GM19455 (cell line): ENCODE data around the gene FLT4.

Experiments
- ATAC-seq: cut with Tn5 transposase; IDR thresholded peaks from one replicate; pipeline ENCODE4 v1.9.1; 2021; ENCODE audit not compliant: unreplicated experiment

FLT4 gene

GRCh38 chr5:180609386-180609785 lies 40.0 kb downstream of the FLT4 start:
- ATAC-seq, result no peak

- no peak for ATAC-seq
Measured at GRCh38 chr5:180608572-180609310, 40.7 kb downstream of the FLT4 start.

- no peak for ATAC-seq
Measured at GRCh38 chr5:180607861-180608571, 41.4 kb downstream of the FLT4 start.

DNA sequence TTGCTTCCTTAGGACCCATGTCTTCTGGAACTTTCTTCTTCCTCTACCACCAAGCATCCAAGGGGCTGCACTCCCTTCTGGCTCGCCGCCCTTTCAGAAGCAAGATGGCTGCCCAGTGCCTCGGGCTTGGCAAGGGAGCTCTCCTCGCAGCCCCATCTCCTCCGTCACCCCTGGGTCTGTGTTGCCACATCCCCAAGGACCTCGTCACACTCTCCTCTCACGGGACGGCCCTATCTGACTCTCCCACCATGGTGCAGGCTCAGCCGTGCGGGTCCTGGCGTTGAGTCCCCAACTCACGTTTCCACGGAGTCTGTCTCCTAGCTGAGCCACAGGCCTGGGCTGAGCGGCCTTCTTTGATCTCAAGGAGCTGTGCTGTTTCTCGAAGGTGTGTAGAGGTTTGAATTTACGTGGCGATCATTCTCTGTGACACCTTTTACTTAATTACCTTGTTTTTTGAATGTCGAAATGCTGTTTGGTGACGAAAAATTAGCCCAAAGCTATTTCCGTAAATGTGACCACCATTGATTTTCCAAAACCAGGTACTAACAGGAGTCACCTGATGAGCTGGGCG lies 43.1 kb downstream of the FLT4 start:
- ATAC-seq, result no peak

DNA sequence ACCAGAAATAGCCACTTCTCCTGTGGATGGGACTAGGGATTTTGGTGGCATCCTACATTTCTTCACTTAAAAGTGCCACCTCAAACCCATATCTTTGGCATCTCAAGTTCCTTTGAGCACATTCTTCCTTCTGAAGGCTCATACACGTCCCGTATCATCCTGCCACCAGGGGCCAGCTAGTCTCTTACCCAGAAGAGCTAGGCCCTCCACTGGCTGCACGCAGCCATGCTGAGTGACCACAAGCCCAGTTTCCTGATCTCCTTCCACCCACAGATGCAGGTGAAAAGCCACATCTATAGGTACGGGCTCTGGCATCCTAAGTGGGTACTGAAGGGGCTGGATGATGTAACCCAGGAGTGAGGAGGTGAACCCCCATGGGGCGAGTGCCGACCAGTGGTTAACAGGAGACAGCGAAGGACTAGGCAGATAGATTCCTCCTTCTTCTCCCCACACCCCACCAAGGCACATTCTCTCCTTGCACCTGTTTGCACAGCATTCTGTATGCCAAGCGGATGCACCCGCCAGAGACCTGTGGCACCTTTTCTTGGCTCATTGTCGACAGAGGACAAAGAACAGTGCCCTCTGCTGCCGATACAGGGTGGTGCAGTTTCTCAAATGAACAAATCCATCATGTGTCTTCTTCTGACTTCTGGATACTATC lies 43.7 kb downstream of the FLT4 start:
- no peak for ATAC-seq

DNA sequence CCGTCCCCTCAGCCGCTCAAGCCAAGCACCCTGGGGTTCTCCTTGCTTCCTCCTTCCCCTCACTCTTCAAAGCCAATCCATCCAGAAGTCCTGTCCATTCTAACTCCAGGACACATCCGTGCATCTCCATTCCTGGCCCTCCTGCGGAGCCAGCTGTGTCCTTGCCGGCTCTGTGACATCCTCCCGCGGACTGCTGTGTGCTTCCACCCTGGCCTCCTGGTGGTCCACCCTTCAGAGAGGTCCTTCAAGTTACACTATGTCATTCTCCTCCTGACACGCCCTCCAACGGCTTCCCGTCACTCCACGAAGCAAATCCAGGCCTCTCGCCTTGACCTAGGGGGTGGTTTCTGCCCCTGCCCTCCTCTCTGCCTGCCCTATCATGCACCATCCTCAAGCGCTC lies 45.1 kb downstream of the FLT4 start:
- ATAC-seq, result no peak

- no peak for ATAC-seq
Measured at GRCh38 chr5:180603076-180603594, 46.3 kb downstream of the FLT4 start.

DNA sequence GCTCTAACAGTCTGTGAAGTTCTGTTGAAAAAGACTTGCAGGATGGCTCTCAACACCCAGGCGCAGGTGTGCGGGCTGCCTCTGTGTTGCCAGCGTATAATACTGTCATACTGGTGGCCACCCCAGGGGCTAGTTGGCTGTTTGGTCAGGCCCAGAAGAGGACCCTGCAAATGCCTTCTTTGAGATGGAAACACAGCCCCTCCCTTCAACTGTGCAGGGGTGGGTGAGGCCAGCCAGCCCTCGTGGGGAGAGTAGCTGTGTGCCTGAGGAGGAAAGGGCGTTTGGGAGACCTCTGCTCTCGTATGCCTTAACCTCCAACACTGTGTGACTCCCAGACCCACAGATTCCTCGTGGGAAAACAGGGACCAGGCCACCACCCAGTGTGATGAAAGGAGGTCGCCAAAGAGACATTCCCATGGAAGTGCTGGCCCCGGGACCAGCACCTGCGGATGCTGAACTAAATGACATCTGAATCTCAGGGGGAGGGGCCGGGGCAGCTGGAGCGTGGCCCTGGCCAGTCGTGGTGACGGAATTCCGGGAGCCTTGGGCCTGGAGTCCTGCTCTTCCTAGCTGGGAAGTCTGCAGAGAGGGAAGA lies 46.8 kb downstream of the FLT4 start:
- no peak for ATAC-seq

- no peak for ATAC-seq
Measured at GRCh38 chr5:180601591-180602480, 47.6 kb downstream of the FLT4 start.

DNA sequence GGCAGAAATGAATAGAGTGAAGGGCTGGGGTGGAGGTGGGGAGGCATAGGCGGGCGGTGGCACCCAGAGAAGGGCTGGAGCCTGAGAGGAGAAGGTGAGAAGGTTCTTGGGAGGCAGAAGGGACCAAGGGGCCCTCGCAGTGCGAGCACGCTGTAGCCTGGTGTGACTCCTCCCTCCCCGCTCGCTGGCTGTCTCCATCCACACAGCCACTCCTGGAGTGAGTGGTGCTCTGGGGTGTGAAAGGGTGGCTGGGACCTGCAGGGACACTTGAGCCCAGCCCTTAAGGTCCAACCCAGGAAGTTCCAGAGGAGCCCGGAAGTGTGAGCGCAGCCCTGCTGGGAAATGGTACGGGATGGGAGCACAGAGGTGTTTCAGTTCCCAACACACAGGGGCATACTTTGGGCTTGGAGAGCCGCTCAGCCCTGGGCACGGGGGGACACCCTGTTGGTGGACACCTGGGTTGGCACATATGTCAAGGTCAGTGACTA lies 48.8 kb downstream of the FLT4 start:
- no peak for ATAC-seq

DNA sequence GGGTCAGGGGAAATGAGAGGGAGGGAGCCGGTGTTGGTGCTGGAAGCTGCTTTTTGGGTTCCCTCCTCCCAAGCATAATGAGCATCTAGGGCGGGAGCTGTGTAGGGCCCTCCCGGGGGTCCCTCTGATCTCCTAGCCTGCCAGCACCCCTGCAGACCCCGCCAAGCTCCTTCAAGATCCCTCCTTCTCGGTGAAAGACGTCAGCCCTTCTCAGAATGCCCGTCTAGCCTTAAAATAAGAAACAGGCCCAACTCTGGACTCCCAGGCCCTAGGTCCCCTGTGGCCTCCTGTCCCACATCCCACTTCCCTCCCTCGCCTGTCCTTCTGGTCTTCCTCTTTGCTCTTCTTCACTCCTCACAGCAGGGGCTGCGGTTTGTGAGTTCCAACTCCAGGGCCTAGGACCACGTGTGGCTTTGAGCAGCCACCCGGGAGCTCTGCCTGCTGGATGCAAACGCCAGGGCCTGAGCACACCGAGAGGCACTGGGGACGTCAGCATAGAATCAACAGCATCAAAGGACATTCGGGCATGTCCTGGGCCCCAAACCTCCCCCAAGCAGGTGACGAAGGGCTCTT lies 49.3 kb downstream of the FLT4 start:
- no peak for ATAC-seq

- ATAC-seq, result no peak
Measured at GRCh38 chr5:180599590-180599914, 49.8 kb downstream of the FLT4 start.

- ATAC-seq, result no peak
Measured at GRCh38 chr5:180598797-180599589, 50.4 kb downstream of the FLT4 start.

DNA sequence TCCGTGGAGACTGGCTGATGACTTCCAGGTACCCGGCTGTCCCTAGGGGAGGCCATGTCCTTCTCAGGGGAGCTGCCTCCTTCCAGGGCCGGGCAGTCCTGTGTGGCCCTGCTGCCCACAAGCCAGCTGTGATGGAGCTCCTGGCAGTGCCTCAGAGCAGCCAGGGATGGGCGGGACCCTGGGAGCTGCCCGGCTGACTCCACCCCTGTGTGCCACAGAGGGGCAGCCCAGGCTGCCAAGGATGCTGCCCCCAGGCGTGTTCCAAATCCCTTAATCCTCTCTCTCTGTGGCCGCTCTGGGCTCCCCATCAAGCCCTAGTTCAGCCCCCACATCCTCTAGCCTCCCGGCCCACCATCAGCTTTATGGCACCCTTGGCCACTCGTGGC lies 51.1 kb downstream of the FLT4 start:
- ATAC-seq, result no peak

DNA sequence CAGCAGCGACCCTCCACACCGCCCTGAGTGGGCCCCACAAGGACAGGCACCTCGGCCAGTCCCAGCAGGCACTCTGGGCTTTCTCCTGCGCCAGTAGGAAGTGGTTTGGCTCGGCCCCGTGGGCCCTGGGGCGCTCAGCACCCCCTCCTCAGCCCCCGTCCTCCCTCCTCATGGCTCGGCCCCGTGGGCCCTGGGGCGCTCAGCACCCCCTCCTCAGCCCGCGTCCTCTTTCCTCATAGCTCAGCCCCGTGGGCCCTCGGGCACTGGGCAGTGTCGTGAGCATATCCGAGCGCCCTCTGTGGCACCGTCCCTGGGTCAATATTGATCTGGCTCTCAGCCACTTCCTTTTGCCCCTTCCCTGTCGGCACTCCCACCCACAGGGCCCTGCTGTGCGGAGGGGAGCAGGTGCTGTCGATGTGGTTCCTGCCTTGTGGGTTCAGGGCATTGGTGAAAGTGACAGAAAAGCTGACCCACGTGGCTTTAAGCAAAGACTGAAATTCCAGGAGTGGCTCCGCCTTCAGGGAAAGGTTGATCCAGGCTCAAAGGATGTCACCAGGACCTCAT lies 52.6 kb downstream of the FLT4 start:
- no peak for ATAC-seq

DNA sequence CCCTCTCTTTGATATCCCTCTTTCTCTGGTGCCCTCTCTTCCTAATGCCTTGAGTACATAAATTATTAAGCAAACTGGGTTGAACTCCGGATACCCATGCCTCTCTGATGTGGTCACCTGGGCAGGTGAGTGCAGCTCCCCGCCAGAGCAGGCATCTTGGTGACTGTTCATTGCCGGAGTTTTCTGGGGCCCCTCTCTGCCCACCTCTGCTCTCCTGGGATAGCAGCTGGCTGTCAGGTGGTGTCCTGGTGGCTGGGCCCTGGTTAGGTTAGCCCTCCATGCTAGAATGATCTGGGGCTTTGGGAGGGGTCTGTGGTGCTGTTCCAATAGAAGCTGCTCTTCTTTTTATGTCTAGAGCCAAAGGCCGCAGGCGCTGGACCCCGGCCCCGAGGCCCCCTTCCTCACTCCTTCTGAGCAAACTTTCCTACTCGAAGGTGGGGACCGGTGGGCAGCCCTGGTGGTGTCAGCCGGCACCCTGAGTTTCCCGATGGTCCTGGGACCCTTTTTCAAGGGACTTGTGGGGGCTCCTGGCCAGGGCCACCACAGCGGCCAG lies 53.2 kb downstream of the FLT4 start:
- ATAC-seq, result no peak

- ATAC-seq, result no peak
Measured at GRCh38 chr5:180595381-180596114, 53.9 kb downstream of the FLT4 start.

- no peak for ATAC-seq
Measured at GRCh38 chr5:180595046-180595379, 54.4 kb downstream of the FLT4 start.
